MG63 (cell line): ENCODE results near the gene ARID5A. TPM values are rescaled to one million over a fixed set of nuclear protein-coding genes. Genes with fewer than 3 reads are reported as not detected.

Experiments
- DNase-seq: peaks from one replicate; pipeline ENCODE4 v3.0.0-alpha.2; 2020
- H3K27me3 ChIP-seq: fragments of 250-450 bp; sonication (Bioruptor Pico); 2 replicates; pipeline ENCODE4 v1.5.1; 2020; ENCODE audit warnings: mild to moderate bottlenecking, moderate library complexity
- H3K36me3 ChIP-seq: fragments of 250-450 bp; sonication (Bioruptor Pico); 2 replicates; pipeline ENCODE4 v1.5.1; 2020; ENCODE audit warnings: mild to moderate bottlenecking, moderate library complexity
- H3K4me3 ChIP-seq: fragments of 250-450 bp; sonication (Bioruptor Pico); 2 replicates; pipeline ENCODE4 v1.5.1; 2020; ENCODE audit warnings: mild to moderate bottlenecking, moderate library complexity
- H3K9me3 ChIP-seq: fragments of 250-450 bp; sonication (Bioruptor Pico); 2 replicates; pipeline ENCODE4 v1.5.1; 2020; ENCODE audit warnings: mild to moderate bottlenecking, moderate library complexity
- total RNA-seq: library from RNA; depleted of rRNA; stranded (reverse); fragments of >200 nt; shearing (Covaris generic); gene quantifications from 2 replicates; pipeline ENCODE4 v1.2.3, GENCODE V29; 2014; ENCODE audit warnings: low replicate concordance; rRNA removed

Gene ARID5A
- total RNA-seq, 1 experiment from 2014 or later = 5.3 TPM

- DNase-seq = no peak
- Histone ChIP-seq H3K36me3 (peaks cover 70% of the 10 kb centered on the region), H3K4me3 (no peak overlapping the region), H3K27me3 (no peaks in the 10 kb centered on the region), H3K9me3 (no peaks in the 10 kb centered on the region)
These were observed 57.7 kb downstream of the ARID5A start for GRCh38 chr2:96594282-96594681.

- Histone ChIP-seq H3K36me3 (peaks cover 71% of the 10 kb centered on the region), H3K4me3 (no peak overlapping the region), H3K9me3 (no peaks in the 10 kb centered on the region), H3K27me3 (no peaks in the 10 kb centered on the region)
- no peak for DNase-seq
These were observed 58.2 kb downstream of the ARID5A start for GRCh38 chr2:96594691-96595152.

- Histone ChIP-seq H3K36me3 (peaks cover 82% of the 10 kb centered on the region), H3K27me3 (no peaks in the 10 kb centered on the region), H3K9me3 (no peaks in the 10 kb centered on the region), H3K4me3 (no peak overlapping the region)
- no peak for DNase-seq
These were observed 60.0 kb downstream of the ARID5A start for GRCh38 chr2:96596596-96596995.

- no peaks in the 10 kb centered on the region for H3K27me3 ChIP-seq
- H3K36me3 ChIP-seq = peaks cover 87% of the 10 kb centered on the region
These were observed 63.4 kb downstream of the ARID5A start for GRCh38 chr2:96599941-96600340.

GRCh38 chr2:96601382-96602292 lies 65.1 kb downstream of the ARID5A start:
- peaks cover 90% of the 10 kb centered on the region for H3K36me3 ChIP-seq
- no peak overlapping the region for H3K4me3 ChIP-seq
- DNase-seq = no peak
- no peaks in the 10 kb centered on the region for H3K9me3 ChIP-seq
- no peaks in the 10 kb centered on the region for H3K27me3 ChIP-seq

More at GRCh38 chr2:96599941-96600340, 63.4 kb downstream of the ARID5A start:
- H3K9me3 ChIP-seq = no peaks in the 10 kb centered on the region
- no peak for DNase-seq
- H3K4me3 ChIP-seq = no peak overlapping the region

Other genes with a start within 250 kb of the ARID5A start
- gene SNRNP200, start 231.2 kb upstream of the ARID5A start, total RNA-seq = 56.6 and 56.9 TPM in 2 replicates
- gene ITPRIPL1, start 211.4 kb upstream of the ARID5A start, total RNA-seq = 4.7 TPM in 2 replicates
- 31.5 and 34.2 TPM in 2 replicates for gene NCAPH, start 201.0 kb upstream of the ARID5A start, total RNA-seq
- 1.0 TPM in 1 of 2 replicates, not detected in the other for gene NEURL3, start 31.4 kb upstream of the ARID5A start, total RNA-seq
- 23.9 and 34.5 TPM in 2 replicates for gene KANSL3, start 101.6 kb downstream of the ARID5A start, total RNA-seq
- gene FER1L5, start 106.0 kb downstream of the ARID5A start, total RNA-seq = not detected in 2 replicates
- 28.5 and 32.0 TPM in 2 replicates for gene LMAN2L, start 203.3 kb downstream of the ARID5A start, total RNA-seq
- 1.8 and 3.9 TPM in 2 replicates for gene CNNM4, start 224.2 kb downstream of the ARID5A start, total RNA-seq